Activated CD4-positive, alpha-beta T cell treated with anti-CD3 and anti-CD28 coated beads for 24 hours (primary cell): Measurements from ENCODE around the gene STAT4.

Experiments
- DNase-seq, 2 donors: peaks; one replicate each; pipeline ENCODE4 v3.0.0-alpha.2; 2020; ENCODE audit warnings: low read depth in 2 of 2

STAT4 gene

GRCh38 chr2:190994148-190994547, 156.6 kb downstream of the STAT4 start:
- no peak for DNase-seq

DNA sequence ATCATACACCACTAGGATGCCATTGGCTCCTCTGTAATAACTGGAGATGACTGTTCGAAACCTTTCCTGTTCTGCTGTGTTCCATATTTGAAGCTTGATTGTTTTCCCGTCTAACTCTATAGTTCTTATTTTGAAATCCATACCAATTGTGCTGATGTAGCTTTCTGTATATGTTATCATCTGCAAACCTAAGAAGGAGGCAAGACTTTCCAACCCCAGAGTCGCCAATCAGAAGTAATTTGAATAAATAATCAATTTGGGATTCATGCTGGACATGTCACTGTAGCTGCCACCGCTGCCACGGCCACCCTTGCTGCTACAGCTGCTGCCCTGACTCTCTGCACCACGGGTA, 157.5 kb downstream of the STAT4 start:
- no peak for DNase-seq

DNA sequence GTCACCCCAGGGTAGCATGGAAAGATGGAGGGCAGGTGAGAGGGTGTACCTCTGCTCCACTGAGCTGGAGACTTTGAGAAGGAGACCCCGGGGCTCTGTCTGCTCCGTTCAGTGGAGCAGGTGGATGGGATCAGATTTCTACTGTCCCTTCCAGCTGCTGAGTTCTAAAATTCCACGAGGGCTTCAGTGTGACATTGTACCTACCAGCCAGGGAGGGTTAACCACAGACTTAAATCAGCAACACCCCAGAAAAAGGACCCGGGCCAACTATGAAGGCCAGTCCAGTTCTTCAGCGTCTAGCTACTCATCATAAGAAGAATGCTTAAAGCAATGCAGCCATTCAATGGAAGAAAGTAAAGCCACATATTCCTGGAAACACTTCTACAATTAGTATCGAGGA, 160.7 kb downstream of the STAT4 start:
- DNase-seq, result no peak

DNA sequence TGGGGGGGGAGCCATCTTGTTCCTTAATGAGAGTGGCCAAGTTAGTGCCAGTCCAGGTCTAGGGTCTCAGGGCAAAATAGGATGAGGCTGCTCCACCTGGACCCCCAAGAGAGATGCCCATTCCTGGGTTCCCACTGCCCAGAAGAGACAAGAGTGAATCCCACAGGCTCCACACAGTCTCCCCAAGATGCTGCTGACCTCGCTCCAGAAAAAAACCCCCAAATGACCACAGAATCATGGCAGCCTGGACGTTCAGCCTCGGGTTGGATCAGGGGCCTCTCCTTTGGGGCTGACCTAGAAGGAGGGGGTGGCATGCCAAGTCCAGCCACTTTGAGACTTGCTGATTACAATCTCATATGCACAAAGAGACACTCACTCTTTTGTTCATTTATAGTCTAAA, 161.9 kb downstream of the STAT4 start:
- DNase-seq, result no peak

GRCh38 chr2:190987938-190988337, 162.9 kb downstream of the STAT4 start:
- no peak for DNase-seq

DNA sequence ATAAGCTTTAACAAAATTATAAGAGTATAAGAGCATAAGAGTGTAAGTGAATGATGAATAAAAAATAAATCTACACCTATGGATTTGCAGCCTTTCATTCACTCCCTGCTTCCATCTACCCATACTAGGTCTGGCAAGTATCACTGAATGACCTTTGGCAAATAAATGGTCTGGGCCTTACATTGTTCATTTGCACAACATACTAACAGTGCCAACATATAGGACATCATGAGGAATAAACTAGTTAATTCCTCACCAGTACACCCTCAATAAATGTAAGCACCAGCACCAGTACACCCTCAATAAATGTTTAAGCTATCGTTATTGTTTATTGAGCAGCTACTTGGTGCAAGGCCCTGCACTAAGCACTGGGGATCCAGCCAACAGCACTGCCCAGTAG, 163.7 kb downstream of the STAT4 start:
- DNase-seq, result no peak

DNA sequence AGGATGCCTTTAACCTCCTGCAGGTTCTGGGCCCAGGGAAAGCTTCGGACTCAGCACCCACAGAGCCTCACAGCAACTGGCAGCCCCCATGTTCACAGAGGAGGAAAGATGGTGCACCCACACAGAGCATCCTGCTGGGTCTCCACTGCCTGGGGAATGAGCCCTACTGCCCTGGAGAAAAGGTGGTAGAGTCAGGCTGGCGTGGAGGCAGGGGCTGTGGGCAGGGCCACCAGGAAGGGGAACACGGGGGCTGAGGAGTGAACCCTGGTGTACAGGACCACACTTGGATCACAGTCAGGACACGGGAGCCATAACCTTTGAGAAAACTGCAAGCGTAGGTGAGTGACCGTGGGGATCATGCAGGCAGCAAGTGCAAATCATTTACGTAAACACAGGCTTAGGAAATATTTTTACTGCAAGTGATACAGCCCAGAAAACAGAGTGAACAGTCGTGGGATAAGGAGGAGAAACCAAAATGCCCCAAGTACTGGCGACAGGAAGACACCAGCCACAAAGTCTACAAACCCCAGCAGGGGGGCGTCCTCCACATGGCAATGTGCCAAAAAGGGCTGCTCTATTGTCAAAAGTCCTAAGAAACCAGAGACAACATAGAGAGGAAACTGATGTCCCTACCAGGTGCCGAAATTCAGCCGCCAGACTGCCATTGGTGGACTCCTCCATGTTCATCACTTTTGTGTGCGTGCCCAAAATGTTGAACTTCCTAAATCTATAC, 164.4 kb downstream of the STAT4 start:
- DNase-seq, result no peak

DNA sequence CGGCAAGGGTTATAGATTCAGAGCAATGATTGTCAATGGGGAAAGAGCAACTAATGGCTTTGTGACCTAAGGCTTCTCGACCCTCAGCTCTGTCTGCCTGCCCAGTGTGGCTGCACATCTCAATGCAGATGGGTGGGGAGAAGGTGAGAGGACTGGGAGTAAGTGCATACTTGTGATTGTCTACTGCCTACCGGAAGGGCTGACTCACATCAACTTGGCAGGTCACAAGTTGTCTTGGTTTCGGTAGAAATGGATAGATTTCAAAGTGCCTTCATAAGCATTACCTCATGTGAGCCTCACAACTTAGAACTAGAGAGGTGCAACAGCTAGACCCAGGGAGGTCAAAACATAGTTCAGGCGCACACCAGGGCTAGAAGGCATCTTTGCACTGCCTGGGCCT, 166.2 kb downstream of the STAT4 start:
- no peak for DNase-seq

DNA sequence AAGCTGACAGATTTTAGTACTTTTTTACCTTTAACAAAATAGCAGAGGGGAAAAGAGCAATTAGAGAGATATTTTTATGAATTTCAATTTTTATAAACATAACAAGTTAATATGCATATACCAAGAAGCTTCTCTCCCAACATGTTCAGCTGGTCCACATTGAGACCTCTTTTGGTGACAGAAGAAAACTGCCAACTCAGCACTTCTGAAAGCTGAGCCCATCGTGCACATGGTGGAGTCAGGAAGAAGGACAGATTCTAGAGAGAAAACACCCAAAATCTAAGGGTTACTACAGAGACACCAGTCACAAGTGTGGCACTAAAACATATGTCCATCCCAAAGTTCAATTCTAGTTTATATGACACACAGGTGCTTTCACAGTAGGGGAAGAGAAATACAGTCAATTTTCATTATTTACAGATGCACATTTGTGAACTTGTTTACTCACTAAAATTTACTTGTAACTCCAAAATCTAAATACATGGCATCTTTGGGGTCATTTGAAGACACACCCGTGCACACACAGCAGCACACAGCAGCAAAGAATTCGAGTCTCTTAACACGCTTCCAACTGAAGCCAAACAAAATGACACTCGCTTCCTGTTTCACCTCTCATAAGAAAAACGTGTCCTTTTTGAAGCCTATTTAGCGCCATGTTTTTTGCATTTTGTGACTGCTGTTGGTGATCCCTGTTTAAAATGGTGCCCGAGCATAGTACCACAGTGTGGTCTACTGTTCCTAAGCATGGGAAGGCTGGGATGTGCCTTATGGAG, 168.3 kb downstream of the STAT4 start:
- DNase-seq, result no peak

GRCh38 chr2:190981733-190982132, 169.1 kb downstream of the STAT4 start:
- no peak for DNase-seq

- no peak for DNase-seq
Measured at GRCh38 chr2:190981333-190981732, 169.5 kb downstream of the STAT4 start.

GRCh38 chr2:190980630-190981209, 170.1 kb downstream of the STAT4 start:
- DNase-seq, result no peak

- DNase-seq, result no peak
Measured at GRCh38 chr2:190979906-190980629, 170.7 kb downstream of the STAT4 start.
